GM11168 (cell line): ENCODE data around the gene TTLL13.

ENCODE experiments used
- in situ Hi-C: fragments of 300-500 bp; cut with MboI; formaldehyde crosslinking; loops from one replicate; pipeline ENCODE4 v1.12.0; 2022; ENCODE audit warnings: low sequenced_read_pairs; ENCODE audit not compliant: unreplicated experiment

Gene TTLL13

GRCh38 chr15:90249203-90249863 lies at the start of gene TTLL13:
TTLL13 (plus strand) TSS chr15:90249556; CDS start chr15:90250631, 1,075 bp downstream.
- in situ Hi-C loops = no loop called here

- in situ Hi-C loops = no loop called here
Measured at GRCh38 chr15:90200534-90201129, 48.7 kb upstream of the TTLL13 start.

GRCh38 chr15:90201130-90201943 lies 48.0 kb upstream of the TTLL13 start, which contains the start of gene SEMA4B:
SEMA4B (plus strand) TSS chr15:90201330; CDS start chr15:90201579, 249 bp downstream.
- in situ Hi-C loops = no loop called here

- in situ Hi-C loops = no loop called here
Measured at GRCh38 chr15:90201944-90202375, 47.4 kb upstream of the TTLL13 start.

- in situ Hi-C loops = no loop called here
Measured at GRCh38 chr15:90202929-90203328, 46.4 kb upstream of the TTLL13 start.

GRCh38 chr15:90203473-90203872 lies 45.9 kb upstream of the TTLL13 start:
- in situ Hi-C loops = no loop called here

- in situ Hi-C loops = no loop called here
Measured at GRCh38 chr15:90203922-90204321, 45.4 kb upstream of the TTLL13 start.

- in situ Hi-C loops = no loop called here
Measured at GRCh38 chr15:90205050-90205848, 44.1 kb upstream of the TTLL13 start.

- in situ Hi-C loops = no loop called here
Measured at GRCh38 chr15:90205886-90206285, 43.5 kb upstream of the TTLL13 start.

- in situ Hi-C loops = no loop called here
Measured at GRCh38 chr15:90207252-90207651, 42.1 kb upstream of the TTLL13 start.

GRCh38 chr15:90208356-90208755 lies 41.0 kb upstream of the TTLL13 start:
- in situ Hi-C loops = no loop called here

- in situ Hi-C loops = no loop called here
Measured at GRCh38 chr15:90209591-90209990, 39.8 kb upstream of the TTLL13 start.

GRCh38 chr15:90210593-90210992 lies 38.8 kb upstream of the TTLL13 start:
- in situ Hi-C loops = no loop called here

GRCh38 chr15:90211009-90211408 lies 38.3 kb upstream of the TTLL13 start:
- in situ Hi-C loops = no loop called here

- in situ Hi-C loops = no loop called here
Measured at GRCh38 chr15:90211440-90212143, 37.8 kb upstream of the TTLL13 start.

GRCh38 chr15:90212221-90213098 lies 36.9 kb upstream of the TTLL13 start:
- in situ Hi-C loops = no loop called here

GRCh38 chr15:90213122-90213817 lies 36.1 kb upstream of the TTLL13 start:
- in situ Hi-C loops = no loop called here

- in situ Hi-C loops = no loop called here
Measured at GRCh38 chr15:90213818-90214204, 35.5 kb upstream of the TTLL13 start.
